Stimulated activated CD8-positive, alpha-beta memory T cell treated with anti-CD3 and anti-CD28 coated beads, Interleukin-2, amount 100 ng/mL, for 1 hour (primary cell): ENCODE results near the gene CATSPER3.

Experiments used
- DNase-seq, 2 donors: peaks; one replicate each; pipeline ENCODE4 v3.0.0-alpha.2; 2020; ENCODE audit warnings: low read depth in 2 of 2

CATSPER3 gene

GRCh38 chr5:135029477-135030122 is 61.9 kb downstream of the CATSPER3 start:
- no peak for DNase-seq

DNA sequence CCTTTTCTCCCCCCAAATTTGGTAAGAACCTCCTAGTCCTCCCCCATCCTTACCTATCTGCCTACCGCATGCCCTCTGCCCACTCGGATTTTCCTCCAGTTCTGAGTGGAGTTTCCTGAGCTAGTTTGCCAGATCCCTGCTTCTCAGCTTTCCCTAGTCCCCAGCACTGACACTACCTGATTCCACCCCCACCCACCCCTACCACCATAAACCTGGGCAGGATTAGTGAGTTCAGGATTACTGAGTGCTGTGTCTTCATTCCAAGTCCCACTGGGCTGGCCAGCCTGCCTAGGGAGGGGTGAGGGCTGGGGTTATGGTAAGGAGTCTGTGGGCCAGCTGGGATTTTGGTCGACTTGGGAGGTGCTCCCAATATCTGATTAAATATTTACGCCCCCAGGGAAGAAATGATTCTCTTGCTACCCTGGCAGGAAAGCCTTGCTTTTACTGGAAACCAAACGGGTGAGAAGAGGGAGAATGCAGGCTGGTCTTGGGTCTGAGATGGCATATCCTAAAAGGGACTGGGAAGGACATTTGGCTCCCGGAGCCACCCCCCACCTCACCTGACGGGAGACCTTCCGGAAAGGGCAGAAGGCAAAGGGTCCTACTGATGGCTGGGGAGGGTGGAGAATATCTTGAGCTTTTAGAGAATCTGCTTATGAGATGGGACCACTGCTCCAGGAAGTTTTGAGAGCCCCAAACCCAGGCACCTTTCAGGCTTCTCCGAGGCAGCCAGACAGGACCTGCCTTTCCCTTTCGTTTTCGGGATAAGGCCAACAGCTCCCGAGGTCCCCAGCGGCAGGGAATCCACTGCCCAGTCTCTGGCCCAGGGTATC is 62.6 kb downstream of the CATSPER3 start:
- no peak for DNase-seq

- DNase-seq = no peak
Measured at GRCh38 chr5:135030956-135031812, 63.5 kb downstream of the CATSPER3 start.

DNA sequence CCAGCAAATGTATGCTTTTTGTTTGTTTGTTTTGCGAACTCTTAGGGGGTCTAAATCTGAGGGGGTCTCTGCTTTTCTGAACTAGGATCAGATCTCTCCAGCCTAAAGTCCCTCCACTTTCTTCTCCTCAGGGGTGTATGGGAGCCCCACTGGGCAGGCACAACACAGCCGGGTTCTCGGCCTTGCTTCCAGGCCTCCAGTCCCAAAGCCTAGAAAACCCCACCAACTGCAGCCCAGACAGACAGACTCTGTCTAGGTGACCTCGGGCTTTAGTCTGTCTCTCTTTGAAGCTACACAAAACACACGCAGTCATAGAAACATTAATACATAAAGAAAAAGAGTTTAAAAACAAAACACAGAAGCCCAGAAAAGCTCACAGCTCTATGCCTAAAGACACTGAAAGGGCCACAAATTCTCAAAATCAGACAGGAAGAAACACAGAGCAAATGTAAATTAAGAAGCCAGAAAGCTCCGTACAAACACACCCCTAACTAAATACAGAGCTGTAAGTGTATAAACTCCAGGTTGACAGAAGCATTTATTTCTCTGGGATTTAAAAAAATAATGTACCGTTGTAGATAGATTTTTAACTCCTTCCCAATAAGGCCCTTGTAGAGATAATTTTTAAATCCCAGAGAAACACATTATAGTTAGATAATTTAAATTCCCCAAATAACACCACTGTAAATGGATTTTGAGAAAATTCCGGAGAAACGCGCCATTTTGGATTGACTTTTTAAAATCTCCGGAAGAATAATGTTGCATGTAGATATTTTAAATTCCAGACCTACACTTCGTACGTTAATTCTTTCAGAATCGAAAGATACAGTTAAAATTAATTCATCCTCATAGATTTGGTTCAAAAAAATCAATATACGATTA is 64.3 kb downstream of the CATSPER3 start:
- no peak for DNase-seq

GRCh38 chr5:135032695-135032998 is 64.9 kb downstream of the CATSPER3 start:
- DNase-seq = no peak

GRCh38 chr5:135032999-135033861 is 65.5 kb downstream of the CATSPER3 start:
- DNase-seq = no peak

DNA sequence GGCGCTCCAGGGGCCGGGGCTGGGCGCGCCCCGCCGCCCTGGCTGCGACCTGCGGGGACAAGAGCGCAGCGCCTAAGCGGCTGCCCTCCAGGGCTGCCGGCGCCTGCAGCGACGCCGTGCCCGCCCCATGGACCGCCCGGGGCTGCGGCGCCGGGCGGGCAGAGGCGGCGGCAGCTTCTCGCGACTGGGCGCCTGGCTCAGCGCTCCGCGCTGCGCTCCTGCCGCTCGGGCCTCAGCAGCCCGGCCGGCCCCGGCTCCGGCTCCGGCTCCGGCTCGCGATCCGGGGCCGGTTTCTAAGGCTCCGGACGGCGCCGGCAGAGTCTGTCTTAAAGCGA is 66.2 kb downstream of the CATSPER3 start, which contains the start of gene PITX1:
TSS of gene PITX1 (minus strand) at position 328 of the 335 bp plus-strand sequence. CDS start 347 bp downstream, outside the sequence.
- no peak for DNase-seq

GRCh38 chr5:135034236-135034962 is 66.7 kb downstream of the CATSPER3 start:
- DNase-seq = no peak

DNA sequence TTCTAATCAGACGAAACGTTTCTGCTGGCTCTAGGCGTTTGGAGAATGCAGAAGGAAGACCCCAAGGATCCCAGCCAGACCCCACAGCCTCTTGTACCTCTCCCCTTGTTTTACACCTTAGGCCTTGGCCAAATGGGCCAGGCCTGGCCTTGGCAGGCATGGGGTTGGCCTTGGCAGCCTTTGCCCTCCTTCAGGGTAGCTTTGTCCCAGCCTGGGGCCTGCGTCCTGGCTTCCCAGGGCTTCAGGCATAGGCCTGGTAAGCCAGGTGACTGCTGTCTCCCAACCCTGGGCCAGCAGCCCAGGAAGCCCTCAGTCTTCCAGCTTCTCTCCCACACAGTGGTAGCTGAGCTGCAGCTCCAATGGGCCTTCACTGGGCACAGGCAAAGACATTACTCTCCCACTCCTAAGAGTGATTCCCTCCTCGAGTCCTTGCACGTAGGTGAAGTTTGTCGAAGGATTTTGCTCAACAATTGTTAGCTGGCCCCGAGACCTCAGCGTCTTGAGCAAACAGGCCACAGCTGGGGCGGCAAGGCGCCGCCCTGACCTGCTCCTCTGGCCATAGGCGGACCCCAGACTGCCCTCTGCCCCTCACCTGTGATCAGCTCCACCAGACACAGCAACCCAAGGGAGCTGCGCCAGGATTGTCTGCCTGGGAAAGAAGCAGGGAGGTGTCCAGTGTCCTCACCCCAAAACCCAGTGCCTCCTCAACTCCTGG is 67.4 kb downstream of the CATSPER3 start:
- DNase-seq = no peak

DNA sequence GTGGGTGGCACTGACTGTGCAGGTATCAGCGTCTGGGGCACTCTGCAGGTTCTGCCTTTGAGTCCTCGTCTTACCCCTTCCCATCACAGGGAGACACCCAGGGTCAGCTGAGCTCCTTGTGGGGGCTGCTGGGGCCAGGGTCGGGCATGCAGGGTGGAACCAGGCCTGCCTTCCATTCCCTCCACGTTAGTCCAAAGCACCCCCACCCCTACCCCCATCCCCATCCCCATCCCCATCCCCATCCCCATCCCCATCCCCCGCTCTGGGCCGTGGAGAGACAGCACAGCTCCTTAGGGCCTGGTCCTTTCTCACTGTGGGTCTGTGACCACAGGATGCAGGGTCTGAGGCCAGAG is 67.9 kb downstream of the CATSPER3 start:
- no peak for DNase-seq

DNA sequence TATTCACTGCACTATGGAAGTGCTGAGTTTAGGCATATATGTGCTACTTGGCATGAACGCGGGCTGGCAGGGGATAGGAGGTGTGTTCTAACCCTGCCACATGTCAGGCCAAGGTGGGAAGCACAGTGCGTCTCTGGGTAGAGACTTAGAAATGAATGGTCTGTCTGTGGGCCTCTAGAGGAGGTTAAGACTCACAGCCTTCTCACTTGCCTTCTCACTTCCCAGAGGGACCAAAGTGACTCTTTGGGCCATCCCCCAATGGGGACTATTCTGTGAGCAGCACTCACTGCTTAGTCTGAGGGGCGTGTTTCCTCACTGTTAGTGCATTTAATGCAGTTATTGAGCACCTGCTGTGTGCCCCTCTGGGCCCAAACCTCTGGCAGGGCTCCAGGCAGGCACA is 68.7 kb downstream of the CATSPER3 start:
- DNase-seq = no peak

- DNase-seq = no peak
Measured at GRCh38 chr5:135037519-135038204, 70.0 kb downstream of the CATSPER3 start.

GRCh38 chr5:135038205-135038812 is 70.6 kb downstream of the CATSPER3 start:
- no peak for DNase-seq

DNA sequence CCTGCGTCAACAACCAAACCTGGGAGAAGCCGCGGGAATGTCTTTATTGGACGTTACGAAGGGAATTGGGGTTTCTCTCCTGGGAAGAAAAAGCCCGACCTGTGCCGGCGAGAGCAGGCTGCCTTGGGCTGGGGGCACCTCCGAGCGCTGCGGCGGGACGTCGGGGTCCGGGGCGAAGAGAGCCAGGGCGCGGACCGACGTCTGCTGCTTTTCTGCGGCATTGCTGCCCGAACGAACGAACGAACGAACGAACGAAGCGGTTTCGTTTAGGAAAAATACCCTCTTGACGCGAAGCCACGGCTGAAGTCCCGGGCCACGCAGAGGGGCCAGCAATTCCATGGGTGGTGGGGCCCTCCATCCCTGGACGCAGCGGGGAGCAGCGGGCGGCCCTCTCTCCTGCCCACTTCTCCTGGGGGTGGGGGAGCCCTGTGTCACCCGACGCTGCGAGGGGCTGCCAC is 71.1 kb downstream of the CATSPER3 start:
- DNase-seq = no peak

- DNase-seq = no peak
Measured at GRCh38 chr5:135039271-135040033, 71.7 kb downstream of the CATSPER3 start.

DNA sequence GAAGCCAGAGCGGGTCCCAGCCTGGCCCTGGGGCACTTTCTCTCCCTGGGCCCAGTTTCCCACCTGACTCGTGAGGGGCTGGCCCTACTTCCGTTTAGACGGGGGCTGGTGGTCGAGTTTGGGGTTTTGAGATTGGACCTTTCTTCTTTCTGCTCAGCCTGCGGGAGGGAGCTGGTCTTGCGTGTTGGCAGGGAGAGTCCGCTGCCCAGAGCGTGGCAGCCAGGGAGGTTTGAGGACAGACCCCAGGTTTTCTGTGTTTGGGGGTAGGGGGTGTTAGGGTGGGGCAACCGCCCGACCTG is 72.3 kb downstream of the CATSPER3 start:
- DNase-seq = no peak

DNA sequence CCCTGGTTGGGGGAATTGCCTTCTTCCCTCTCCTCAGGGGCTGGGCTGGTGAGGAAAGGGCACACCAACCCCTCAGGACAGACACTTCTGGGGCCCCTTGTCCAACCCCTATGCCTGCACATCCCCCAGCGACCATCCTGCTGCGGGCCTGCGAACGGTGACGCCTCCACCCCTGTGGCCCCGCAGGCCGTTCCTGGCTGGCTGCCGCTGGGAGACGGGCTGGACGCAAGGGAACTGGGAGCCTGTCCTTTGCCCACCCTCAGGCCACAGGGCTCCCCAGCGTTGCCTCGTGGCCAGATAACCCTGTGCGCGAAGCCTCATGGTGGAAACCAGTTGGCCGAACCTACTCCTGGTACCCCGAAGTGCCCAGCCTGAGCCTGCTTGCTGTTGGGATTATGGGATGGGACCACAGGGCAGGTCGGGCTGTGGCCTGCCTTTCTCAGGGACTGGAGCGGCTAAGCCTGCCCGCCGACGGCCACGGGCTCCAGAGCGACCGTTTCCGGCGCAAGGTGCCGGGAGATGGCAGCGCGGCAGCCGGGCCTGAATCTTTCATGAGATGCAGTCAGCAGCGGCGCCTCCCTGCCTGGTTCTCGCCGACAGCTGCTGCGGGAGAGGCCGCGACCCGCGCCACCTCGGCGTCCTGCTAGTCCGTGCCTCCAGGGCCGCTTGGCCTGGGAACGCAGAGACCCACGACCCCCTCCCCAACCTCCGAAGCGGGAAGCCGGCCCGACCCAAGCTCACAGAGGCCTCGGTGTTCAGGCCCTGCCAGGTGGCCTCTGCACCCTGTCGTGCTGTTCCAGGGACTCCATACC is 72.8 kb downstream of the CATSPER3 start:
- no peak for DNase-seq
